CD14-positive monocyte (primary cell): ENCODE results near the gene LIN7B. TPM values are rescaled to one million over a fixed set of nuclear protein-coding genes. Genes with fewer than 3 reads are reported as not detected.

Experiments
- DNase-seq, 3 donors: peaks; one replicate each; pipeline ENCODE4 v3.0.0-alpha.2; 2011 to 2022
- H2AFZ ChIP-seq: 2 replicates; pipeline ENCODE4 v1.6.0; 2012; ENCODE audit warnings: mild to moderate bottlenecking, low read depth, low read length, inconsistent platforms; ENCODE audit not compliant: insufficient read depth, poor library complexity, severe bottlenecking
- H3K27ac ChIP-seq, 2 donors: 1 replicate in 1 of 2; 2 replicates in 1 of 2; pipeline ENCODE4 v1.5.1; 2012 to 2013; ENCODE audit warnings: low read length in 2 of 2, control low read depth in 1 of 2, inconsistent platforms in 1 of 2, low read depth in 1 of 2, mild to moderate bottlenecking in 1 of 2
- H3K27me3 ChIP-seq, 2 donors: one replicate each; pipeline versions ENCODE4 v1.6.0 to v1.6.1; 2011 to 2013; ENCODE audit warnings: low read length in 2 of 2; ENCODE audit not compliant: control insufficient read depth in 2 of 2, insufficient read depth in 2 of 2
- H3K36me3 ChIP-seq, 2 donors: replicated peaks in 1 of 2; 1 replicate in 1 of 2; 2 replicates in 1 of 2; pipeline versions ENCODE4 v1.5.1 to v1.6.1; 2012 to 2013; ENCODE audit warnings: low read length in 2 of 2, control low read depth in 1 of 2, inconsistent platforms in 1 of 2, mild to moderate bottlenecking in 1 of 2; ENCODE audit not compliant: insufficient read depth in 2 of 2, control insufficient read depth in 1 of 2
- H3K4me1 ChIP-seq, 2 donors: 1 replicate in 1 of 2; 2 replicates in 1 of 2; pipeline versions ENCODE4 v1.5.1 to v1.6.1; 2012 to 2013; ENCODE audit warnings: low read length in 2 of 2, control low read depth in 1 of 2, inconsistent platforms in 1 of 2, mild to moderate bottlenecking in 1 of 2, moderate library complexity in 1 of 2; ENCODE audit not compliant: insufficient read depth in 2 of 2, control insufficient read depth in 1 of 2
- H3K4me2 ChIP-seq: replicated peaks from 2 replicates; pipeline ENCODE3; 2012; ENCODE audit warnings: low read length, moderate library complexity, mild to moderate bottlenecking; ENCODE audit not compliant: poor library complexity, severe bottlenecking; ENCODE audit errors: extremely low read depth
- H3K4me3 ChIP-seq, 3 experiments: fragments of 200-600 bp in 1 of 3; sonication (generic) in 1 of 3; replicated peaks in 1 of 3; 1 replicate in 2 of 3; 2 replicates in 1 of 3; pipeline ENCODE4 v1.5.1; 2011 to 2013; ENCODE audit warnings: low read length in 3 of 3, mild to moderate bottlenecking in 3 of 3, control low read depth in 2 of 3, low read depth in 2 of 3, inconsistent platforms in 1 of 3, moderate library complexity in 1 of 3
- H3K79me2 ChIP-seq: 2 replicates; pipeline ENCODE4 v1.6.0; 2012; ENCODE audit warnings: mild to moderate bottlenecking, control low read depth, inconsistent platforms, low read length, moderate library complexity; ENCODE audit not compliant: insufficient read depth
- H3K9ac ChIP-seq: 2 replicates; pipeline ENCODE4 v1.6.0; 2017; ENCODE audit warnings: low read length, mild to moderate bottlenecking; ENCODE audit not compliant: insufficient read depth, poor library complexity, severe bottlenecking
- H3K9me3 ChIP-seq, 2 donors: replicated peaks in 1 of 2; 1 replicate in 1 of 2; 2 replicates in 1 of 2; pipeline versions ENCODE4 v1.5.1 to v1.6.1; 2012 to 2013; ENCODE audit warnings: low read length in 2 of 2, control low read depth in 1 of 2; ENCODE audit not compliant: control insufficient read depth in 1 of 2, insufficient read depth in 1 of 2
- H4K20me1 ChIP-seq: 2 replicates; pipeline ENCODE4 v1.6.0; 2012; ENCODE audit warnings: mild to moderate bottlenecking, low read length, control low read depth, moderate library complexity; ENCODE audit not compliant: insufficient read depth
- H3K27ac Mint-ChIP-seq, 7 donors: one replicate each; pipeline ENCODE4 v1.8.0; 2020; ENCODE audit warnings: mild to moderate bottlenecking in 7 of 7, mixed read lengths in 7 of 7, moderate library complexity in 6 of 7, inconsistent platforms in 2 of 7
- H3K27me3 Mint-ChIP-seq, 3 donors: one replicate each; pipeline ENCODE4 v1.8.0; 2021 to 2022; ENCODE audit warnings: low read depth in 3 of 3, mild to moderate bottlenecking in 3 of 3, mixed read lengths in 3 of 3, moderate library complexity in 3 of 3, inconsistent platforms in 1 of 3
- H3K36me3 Mint-ChIP-seq, 2 donors: one replicate each; pipeline ENCODE4 v1.8.0; 2020; ENCODE audit warnings: mixed read lengths in 2 of 2, inconsistent platforms in 1 of 2, mild to moderate bottlenecking in 1 of 2
- H3K4me1 Mint-ChIP-seq: one replicate; pipeline ENCODE4 v1.8.0; 2020; ENCODE audit warnings: mild to moderate bottlenecking, mixed read lengths
- H3K4me3 Mint-ChIP-seq, 2 donors: one replicate each; pipeline ENCODE4 v1.8.0; 2020; ENCODE audit warnings: mild to moderate bottlenecking in 2 of 2, mixed read lengths in 2 of 2, moderate library complexity in 1 of 2
- H3K9me3 Mint-ChIP-seq, 7 donors: one replicate each; pipeline ENCODE4 v1.8.0; 2020 to 2022; ENCODE audit warnings: mixed read lengths in 7 of 7, mild to moderate bottlenecking in 6 of 7, moderate library complexity in 6 of 7, inconsistent platforms in 2 of 7
- CTCF ChIP-seq: fragments of 200-600 bp; IDR thresholded peaks from one replicate; pipeline ENCODE4 v1.8.0; 2022; ENCODE audit warnings: antibody characterized with exemption, mild to moderate bottlenecking
- WGBS: methylation state at CpG from one replicate; pipeline ENCODE4 v1.1.5; 2013; ENCODE audit warnings: missing lambda C conversion rate; ENCODE audit not compliant: insufficient coverage; 5-methylcytosine and 5-hydroxymethylcytosine counted together
- intact Hi-C, 2 donors: fragments of 100-400 bp; cut with micrococcal nuclease; formaldehyde crosslinking; loops; one replicate each; pipeline versions ENCODE4 v1.15.0 to v1.15.1; 2023
- polyA plus RNA-seq, 3 donors: library from polyadenylated mRNA; depleted of rRNA in 1 of 3; unstranded in 2 of 3; stranded (reverse) in 1 of 3; fragments of 300-500 nt in 2 of 3; fragments of >200 nt in 1 of 3; fragmentation: Illumina TruSeq in 2 of 3; gene quantifications; 1 replicate in 2 of 3; 2 replicates in 1 of 3; pipeline ENCODE4 v1.2.3, GENCODE V29; 2012 to 2021

Gene LIN7B
- polyA plus RNA-seq, 3 donors = 4.1 to 9.2 (median 4.2) TPM

- Histone ChIP-seq H2AFZ (no peak overlapping the region), H3K4me3 (no peak overlapping the region), H3K9ac (no peak overlapping the region), H3K36me3 (no peaks in the 10 kb centered on the region), H3K27me3 (peaks cover 0 to 10% of the 10 kb centered on the region in 2 donors), H3K4me1 (peaks cover 14 to 26% of the 10 kb centered on the region in 2 donors), H3K79me2 (no peaks in the 10 kb centered on the region), H3K27ac (no peak overlapping the region), H3K4me2 (no peak overlapping the region), H3K9me3 (peaks cover 0 to 16% of the 10 kb centered on the region in 2 donors), H4K20me1 (no peaks in the 10 kb centered on the region)
- 76% methylated on average over 16 of the region's 16 CpGs for WGBS
- intact Hi-C loops = no loop called here
- no peak for TF ChIP-seq CTCF
- no peak for DNase-seq
- Mint-ChIP-seq H3K4me3 (no peak overlapping the region), H3K4me1 (peaks cover 24% of the 10 kb centered on the region), H3K27ac (peak overlapping the region in 1 of 7 donors; percentile 26), H3K27me3 (peaks cover 16 to 40% (median 39%) of the 10 kb centered on the region in 3 donors), H3K36me3 (no peaks in the 10 kb centered on the region), H3K9me3 (peaks cover 16 to 34% (median 22%) of the 10 kb centered on the region in 7 donors)
Observed at GRCh38 chr19:49129238-49129583, 15.0 kb downstream of the LIN7B start.

DNA sequence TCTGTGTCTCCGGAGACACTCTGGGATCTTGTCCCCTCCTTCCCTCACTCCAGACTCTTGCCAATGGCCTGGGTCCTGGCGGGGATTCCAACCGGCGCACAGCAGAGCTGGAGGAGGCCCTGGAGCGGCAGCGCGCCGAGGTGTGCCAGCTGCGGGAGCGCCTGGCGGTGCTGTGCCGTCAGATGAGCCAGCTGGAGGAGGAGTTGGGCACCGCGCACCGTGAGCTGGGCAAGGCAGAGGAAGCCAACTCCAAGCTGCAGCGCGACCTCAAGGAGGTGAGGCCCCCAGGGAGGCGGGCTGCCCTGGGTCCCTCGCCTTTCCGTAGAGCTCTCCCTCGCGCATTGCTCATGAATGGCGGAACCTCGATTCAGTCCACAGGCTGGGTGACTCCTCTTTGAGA lies 16.2 kb downstream of the LIN7B start:
- no peak overlapping the region for H3K4me3 Mint-ChIP-seq
- peaks cover 17 to 36% (median 23%) of the 10 kb centered on the region in 7 donors for H3K9me3 Mint-ChIP-seq
- Histone ChIP-seq H3K9me3 (peaks cover 0 to 16% of the 10 kb centered on the region in 2 donors), H3K9ac (no peak overlapping the region), H3K27ac (no peak overlapping the region), H3K36me3 (no peaks in the 10 kb centered on the region), H3K4me1 (peaks cover 15 to 28% of the 10 kb centered on the region in 2 donors), H3K4me2 (no peak overlapping the region), H3K27me3 (peaks cover 0 to 17% of the 10 kb centered on the region in 2 donors), H2AFZ (no peak overlapping the region), H3K4me3 (no peak overlapping the region), H4K20me1 (no peaks in the 10 kb centered on the region), H3K79me2 (no peaks in the 10 kb centered on the region)
- no peak overlapping the region for H3K27ac Mint-ChIP-seq
- peaks cover 21 to 48% (median 42%) of the 10 kb centered on the region in 3 donors for H3K27me3 Mint-ChIP-seq
- no peak for DNase-seq
- peaks cover 26% of the 10 kb centered on the region for H3K4me1 Mint-ChIP-seq
- intact Hi-C loops = no loop called here
- H3K36me3 Mint-ChIP-seq = no peaks in the 10 kb centered on the region
- WGBS = 98% methylated on average over 23 of the region's 24 CpGs
- TF ChIP-seq CTCF = no peak
